Measurements from ENCODE around the gene UCHL5. TPM values are rescaled to one million over a fixed set of nuclear protein-coding genes. Genes with fewer than 3 reads are reported as not detected.
A peak's percentile ranks its signal among the peaks of the same experiment; 100 is the strongest.

UCHL5 gene
- total and polyA plus RNA-seq, 2 of the 13 experiments (the other 11 are each of a cell fraction or from before 2014, with no cell fraction given): 18.2 to 44.1 TPM

DNA sequence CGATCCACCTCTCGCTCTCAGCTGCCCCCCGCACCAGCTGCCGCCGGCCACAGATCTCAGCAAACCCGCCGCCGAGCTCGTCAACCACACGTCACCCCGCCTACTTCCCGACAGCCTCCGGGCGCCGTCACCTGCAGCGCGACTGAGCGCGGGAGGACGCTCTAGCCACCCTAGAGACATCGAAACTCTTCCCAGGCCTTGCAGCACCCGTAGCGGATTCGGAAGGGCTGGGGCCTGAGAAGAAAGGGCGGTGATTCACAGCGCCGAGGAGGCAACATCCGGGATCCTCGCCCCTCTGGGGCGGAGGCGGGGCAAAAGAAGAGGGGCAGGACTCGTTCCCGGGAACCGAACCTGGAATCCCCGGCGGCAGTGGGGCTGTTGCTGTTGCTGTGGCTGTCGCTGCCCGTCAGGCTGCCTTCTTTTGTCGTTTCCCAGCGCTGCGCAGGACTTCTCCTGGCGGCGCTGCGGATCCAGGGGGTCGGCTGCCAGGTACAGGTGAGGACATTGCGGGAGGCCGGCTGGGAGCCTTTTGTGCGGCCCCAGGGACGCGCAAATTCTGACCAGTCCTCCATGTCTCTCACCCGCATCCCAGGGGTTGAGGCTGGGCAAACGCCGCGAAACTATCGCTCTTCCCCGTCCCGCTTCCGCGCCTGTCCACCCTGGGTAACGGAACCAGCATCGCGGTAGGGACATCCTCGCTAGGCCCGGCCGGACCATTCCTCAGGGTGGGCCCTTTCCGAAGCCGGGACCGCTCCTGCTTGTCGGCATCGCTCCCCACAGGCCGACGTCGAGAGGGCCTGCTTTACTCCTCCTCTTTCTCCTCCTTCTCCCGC lies at the start of gene UCHL5, which contains the start of gene RO60 (continued):
- peak; percentile 88 for TF ChIP-seq KLF12 (CRISPR knock-in tag; IDR thresholded peaks at IDR 0.05; ENCODE audit: borderline replicate concordance)
- TF ChIP-seq NCOA1 (CRISPR knock-in tag; IDR thresholded peaks at IDR 0.05): no peak
- peak; percentile 79 for TF ChIP-seq HNRNPLL (IDR thresholded peaks at IDR 0.05; ENCODE audit: low read depth, low read length, poor library complexity, severe bottlenecking)
- no peak for TF ChIP-seq IKZF4 (CRISPR knock-in tag; IDR thresholded peaks at IDR 0.05; ENCODE audit: borderline replicate concordance, low read depth, not compliant biosample characterization)
- TF ChIP-seq AGO1 (IDR thresholded peaks at IDR 0.05; ENCODE audit: low read depth, low read length, poor library complexity, severe bottlenecking): peak; percentile 48
- TF ChIP-seq ZNF646 (CRISPR knock-in tag; IDR thresholded peaks at IDR 0.05): no peak
- TF ChIP-seq ZNF337 (CRISPR knock-in tag; IDR thresholded peaks at IDR 0.05; ENCODE audit: borderline replicate concordance, low read depth): 0 out of 2 replicates have a peak, but pooled peaks have one; percentile 13
- TF ChIP-seq ZNF737 (CRISPR knock-in tag; IDR thresholded peaks at IDR 0.05; ENCODE audit: borderline replicate concordance): no peak
- no peak for TF ChIP-seq ZNF180 (CRISPR knock-in tag; IDR thresholded peaks at IDR 0.05; ENCODE audit: borderline replicate concordance, low read depth)
- peak; percentile 81 for TF ChIP-seq ZNF704 (CRISPR knock-in tag; IDR thresholded peaks at IDR 0.05; ENCODE audit: borderline replicate concordance)
- TF ChIP-seq SRF (IDR thresholded peaks at IDR 0.05; ENCODE audit: low read depth, low read length): no peak
- TF ChIP-seq, protein P1, sequence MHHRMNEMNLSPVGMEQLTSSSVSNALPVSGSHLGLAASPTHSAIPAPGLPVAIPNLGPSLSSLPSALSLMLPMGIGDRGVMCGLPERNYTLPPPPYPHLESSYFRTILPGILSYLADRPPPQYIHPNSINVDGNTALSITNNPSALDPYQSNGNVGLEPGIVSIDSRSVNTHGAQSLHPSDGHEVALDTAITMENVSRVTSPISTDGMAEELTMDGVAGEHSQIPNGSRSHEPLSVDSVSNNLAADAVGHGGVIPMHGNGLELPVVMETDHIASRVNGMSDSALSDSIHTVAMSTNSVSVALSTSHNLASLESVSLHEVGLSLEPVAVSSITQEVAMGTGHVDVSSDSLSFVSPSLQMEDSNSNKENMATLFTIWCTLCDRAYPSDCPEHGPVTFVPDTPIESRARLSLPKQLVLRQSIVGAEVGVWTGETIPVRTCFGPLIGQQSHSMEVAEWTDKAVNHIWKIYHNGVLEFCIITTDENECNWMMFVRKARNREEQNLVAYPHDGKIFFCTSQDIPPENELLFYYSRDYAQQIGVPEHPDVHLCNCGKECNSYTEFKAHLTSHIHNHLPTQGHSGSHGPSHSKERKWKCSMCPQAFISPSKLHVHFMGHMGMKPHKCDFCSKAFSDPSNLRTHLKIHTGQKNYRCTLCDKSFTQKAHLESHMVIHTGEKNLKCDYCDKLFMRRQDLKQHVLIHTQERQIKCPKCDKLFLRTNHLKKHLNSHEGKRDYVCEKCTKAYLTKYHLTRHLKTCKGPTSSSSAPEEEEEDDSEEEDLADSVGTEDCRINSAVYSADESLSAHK (CRISPR knock-in tag; IDR thresholded peaks at IDR 0.05; ENCODE audit: borderline replicate concordance): no peak
- TF ChIP-seq ZNF292 (CRISPR knock-in tag; IDR thresholded peaks at IDR 0.05; ENCODE audit: borderline replicate concordance, low read depth): peak; percentile 62; the same call in 1 of the 2 replicates
- TF ChIP-seq, protein P2, sequence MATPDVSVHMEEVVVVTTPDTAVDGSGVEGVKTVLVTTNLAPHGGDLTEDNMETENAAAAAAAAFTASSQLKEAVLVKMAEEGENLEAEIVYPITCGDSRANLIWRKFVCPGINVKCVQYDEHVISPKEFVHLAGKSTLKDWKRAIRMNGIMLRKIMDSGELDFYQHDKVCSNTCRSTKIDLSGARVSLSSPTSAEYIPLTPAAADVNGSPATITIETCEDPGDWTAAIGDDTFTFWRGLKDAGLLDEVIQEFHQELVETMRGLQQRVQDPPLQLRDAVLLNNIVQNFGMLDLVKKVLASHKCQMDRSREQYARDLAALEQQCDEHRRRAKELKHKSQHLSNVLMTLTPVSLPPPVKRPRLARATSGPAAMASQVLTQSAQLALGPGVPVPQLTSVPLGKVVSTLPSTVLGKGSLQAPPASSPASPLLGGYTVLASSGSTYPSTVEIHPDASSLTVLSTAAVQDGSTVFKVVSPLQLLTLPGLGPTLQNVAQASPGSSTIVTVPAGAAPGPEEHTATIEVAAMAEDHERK (CRISPR knock-in tag; IDR thresholded peaks at IDR 0.05; ENCODE audit: low read depth): peak; percentile 87
- peak; percentile 78; the same call in 1 of the 2 replicates for TF ChIP-seq ZNF749 (CRISPR knock-in tag; IDR thresholded peaks at IDR 0.05; ENCODE audit: borderline replicate concordance)

Data from HepG2 (cell line).